ENCODE measurements around the gene TMPRSS15. TPM values are rescaled to one million over a fixed set of nuclear protein-coding genes. Genes with fewer than 3 reads are reported as not detected.

The TMPRSS15 gene
- total RNA-seq (not detected), polyA plus RNA-seq (not detected)

DNA sequence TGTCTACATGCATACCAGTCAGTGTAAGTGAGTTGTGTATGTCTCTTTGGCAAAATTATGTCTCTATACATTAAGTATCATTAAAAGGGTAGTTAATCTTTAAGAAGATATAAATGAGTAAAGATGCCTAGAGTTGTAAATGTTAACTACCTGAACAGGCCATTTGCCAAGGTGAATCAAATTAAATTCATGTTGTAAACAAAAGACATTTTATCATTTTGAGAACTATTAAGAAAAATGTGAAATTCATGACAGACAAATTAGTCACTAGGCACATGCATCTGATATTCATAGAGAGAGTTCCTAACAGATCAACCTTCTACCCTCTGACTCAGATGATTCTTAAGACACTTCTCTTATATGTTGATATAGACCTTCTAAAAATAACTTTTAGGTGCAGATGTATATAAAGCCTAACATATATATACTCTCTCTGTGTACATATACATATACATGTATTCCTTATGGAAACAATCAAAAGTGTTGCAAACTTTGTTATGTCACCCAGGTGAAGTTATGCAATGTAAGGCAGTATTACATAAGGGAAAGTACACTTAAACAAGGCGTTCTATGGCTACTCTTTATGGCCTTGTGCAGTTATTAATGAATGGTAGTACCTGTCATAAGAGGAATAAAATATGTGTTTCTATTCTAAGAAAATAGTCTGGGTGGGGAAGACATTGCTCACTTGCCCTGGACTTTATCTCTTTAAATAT, at the start of gene TMPRSS15:
Gene TMPRSS15, minus strand, starts transcription at position 51 of the 716 bp plus-strand sequence. CDS start 163 bp downstream, outside the sequence.
- no peaks in the 10 kb centered on the region for H3K36me3 ChIP-seq (ENCODE audit: control insufficient read depth in 4 of 4, insufficient read depth in 3 of 4, low read depth in 1 of 4, low read length in 3 of 4)
- 46% methylated on average over 1 of the region's 1 CpG for WGBS
- H3K27ac ChIP-seq (ENCODE audit: low read depth in 1 of 2, low read length in 2 of 2) = no peak within 1 kb of the TSS
- peaks cover 0 to 3% (median 0%) of the 10 kb centered on the region in 4 donors for H3K27me3 ChIP-seq (ENCODE audit: control insufficient read depth in 4 of 4, insufficient read depth in 4 of 4, low read length in 3 of 4)
- H3K9me3 ChIP-seq (ENCODE audit: control insufficient read depth in 4 of 4, low read length in 3 of 4) = no peaks in the 10 kb centered on the region
- H3K4me3 ChIP-seq (ENCODE audit: low read depth in 1 of 3, low read length in 3 of 3) = no peak within 1 kb of the TSS
- H3K4me1 ChIP-seq (ENCODE audit: control insufficient read depth in 4 of 4, insufficient read depth in 4 of 4, low read length in 3 of 4) = no peaks in the 10 kb centered on the region
- no peak for DNase-seq (ENCODE audit: low spot score)
- H3K9ac ChIP-seq (ENCODE audit: low read depth in 1 of 2, low read length in 2 of 2) = no peak within 1 kb of the TSS
- TF ChIP-seq, protein P1, sequence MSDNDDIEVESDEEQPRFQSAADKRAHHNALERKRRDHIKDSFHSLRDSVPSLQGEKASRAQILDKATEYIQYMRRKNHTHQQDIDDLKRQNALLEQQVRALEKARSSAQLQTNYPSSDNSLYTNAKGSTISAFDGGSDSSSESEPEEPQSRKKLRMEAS (IDR thresholded peaks at IDR 0.05) = no peak
- TF ChIP-seq, protein P2, sequence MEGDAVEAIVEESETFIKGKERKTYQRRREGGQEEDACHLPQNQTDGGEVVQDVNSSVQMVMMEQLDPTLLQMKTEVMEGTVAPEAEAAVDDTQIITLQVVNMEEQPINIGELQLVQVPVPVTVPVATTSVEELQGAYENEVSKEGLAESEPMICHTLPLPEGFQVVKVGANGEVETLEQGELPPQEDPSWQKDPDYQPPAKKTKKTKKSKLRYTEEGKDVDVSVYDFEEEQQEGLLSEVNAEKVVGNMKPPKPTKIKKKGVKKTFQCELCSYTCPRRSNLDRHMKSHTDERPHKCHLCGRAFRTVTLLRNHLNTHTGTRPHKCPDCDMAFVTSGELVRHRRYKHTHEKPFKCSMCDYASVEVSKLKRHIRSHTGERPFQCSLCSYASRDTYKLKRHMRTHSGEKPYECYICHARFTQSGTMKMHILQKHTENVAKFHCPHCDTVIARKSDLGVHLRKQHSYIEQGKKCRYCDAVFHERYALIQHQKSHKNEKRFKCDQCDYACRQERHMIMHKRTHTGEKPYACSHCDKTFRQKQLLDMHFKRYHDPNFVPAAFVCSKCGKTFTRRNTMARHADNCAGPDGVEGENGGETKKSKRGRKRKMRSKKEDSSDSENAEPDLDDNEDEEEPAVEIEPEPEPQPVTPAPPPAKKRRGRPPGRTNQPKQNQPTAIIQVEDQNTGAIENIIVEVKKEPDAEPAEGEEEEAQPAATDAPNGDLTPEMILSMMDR (IDR thresholded peaks at IDR 0.05; ENCODE audit: low read depth, low read length, missing input control) = no peak
- TF ChIP-seq, protein P3, sequence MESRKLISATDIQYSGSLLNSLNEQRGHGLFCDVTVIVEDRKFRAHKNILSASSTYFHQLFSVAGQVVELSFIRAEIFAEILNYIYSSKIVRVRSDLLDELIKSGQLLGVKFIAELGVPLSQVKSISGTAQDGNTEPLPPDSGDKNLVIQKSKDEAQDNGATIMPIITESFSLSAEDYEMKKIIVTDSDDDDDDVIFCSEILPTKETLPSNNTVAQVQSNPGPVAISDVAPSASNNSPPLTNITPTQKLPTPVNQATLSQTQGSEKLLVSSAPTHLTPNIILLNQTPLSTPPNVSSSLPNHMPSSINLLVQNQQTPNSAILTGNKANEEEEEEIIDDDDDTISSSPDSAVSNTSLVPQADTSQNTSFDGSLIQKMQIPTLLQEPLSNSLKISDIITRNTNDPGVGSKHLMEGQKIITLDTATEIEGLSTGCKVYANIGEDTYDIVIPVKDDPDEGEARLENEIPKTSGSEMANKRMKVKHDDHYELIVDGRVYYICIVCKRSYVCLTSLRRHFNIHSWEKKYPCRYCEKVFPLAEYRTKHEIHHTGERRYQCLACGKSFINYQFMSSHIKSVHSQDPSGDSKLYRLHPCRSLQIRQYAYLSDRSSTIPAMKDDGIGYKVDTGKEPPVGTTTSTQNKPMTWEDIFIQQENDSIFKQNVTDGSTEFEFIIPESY (IDR thresholded peaks at IDR 0.05) = no peak
- TF ChIP-seq, protein P4, sequence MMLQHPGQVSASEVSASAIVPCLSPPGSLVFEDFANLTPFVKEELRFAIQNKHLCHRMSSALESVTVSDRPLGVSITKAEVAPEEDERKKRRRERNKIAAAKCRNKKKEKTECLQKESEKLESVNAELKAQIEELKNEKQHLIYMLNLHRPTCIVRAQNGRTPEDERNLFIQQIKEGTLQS (IDR thresholded peaks at IDR 0.05) = no peak
- no peak for TF ChIP-seq FOXA2 (IDR thresholded peaks at IDR 0.05)
- TF ChIP-seq YY1 (IDR thresholded peaks at IDR 0.05) = no peak
- no peak for TF ChIP-seq GABPA (IDR thresholded peaks at IDR 0.05 in 1 of 2, conservative IDR thresholded peaks at IDR 0.05 in 1 of 2)
- no peak for TF ChIP-seq EGR1 (IDR thresholded peaks at IDR 0.05; ENCODE audit: low read depth in 2 of 2)

DNA sequence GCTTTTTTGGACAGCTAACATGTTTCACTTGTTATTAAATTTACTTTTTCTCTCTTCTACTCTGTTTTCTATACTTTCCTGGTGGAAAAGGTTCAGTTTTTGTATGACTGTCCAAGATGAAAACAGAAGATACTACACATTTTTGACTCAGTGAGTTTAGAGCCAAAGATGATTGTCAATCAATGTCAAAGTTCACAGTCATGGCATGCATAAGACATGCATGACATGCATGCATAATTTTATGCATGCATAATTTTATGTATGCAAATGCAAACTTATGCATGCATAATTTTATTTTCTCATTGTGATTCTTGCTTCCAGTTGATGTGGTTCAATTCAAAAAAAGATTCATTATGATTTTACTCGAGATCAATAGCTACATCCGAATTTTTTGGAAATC, 48.1 kb upstream of the TMPRSS15 start:
- WGBS = 69% methylated on average over 2 of the region's 2 CpGs
- no peak overlapping the region for H3K4me3 ChIP-seq (ENCODE audit: low read depth in 1 of 3, low read length in 3 of 3)
- TF ChIP-seq NR2F2 (IDR thresholded peaks at IDR 0.05) (no peak), HNF4G (IDR thresholded peaks at IDR 0.05) (no peak), SP1 (IDR thresholded peaks at IDR 0.05) (no peak), GABPA (IDR thresholded peaks at IDR 0.05 in 1 of 2, conservative IDR thresholded peaks at IDR 0.05 in 1 of 2) (no peak), HNF4A (conservative IDR thresholded peaks at IDR 0.05) (no peak)
- TF ChIP-seq, protein P3 (IDR thresholded peaks at IDR 0.05) = no peak
- TF ChIP-seq, protein P4 (IDR thresholded peaks at IDR 0.05) = no peak

More for the DNA sequence above, 48.1 kb upstream of the TMPRSS15 start:
- no peak for DNase-seq (ENCODE audit: low spot score)
- no peaks in the 10 kb centered on the region for H3K36me3 ChIP-seq (ENCODE audit: control insufficient read depth in 4 of 4, insufficient read depth in 3 of 4, low read depth in 1 of 4, low read length in 3 of 4)
- H3K27me3 ChIP-seq (ENCODE audit: control insufficient read depth in 4 of 4, insufficient read depth in 4 of 4, low read length in 3 of 4) = no peaks in the 10 kb centered on the region
- no peak overlapping the region for H3K9ac ChIP-seq (ENCODE audit: low read depth in 1 of 2, low read length in 2 of 2)
- H3K4me1 ChIP-seq (ENCODE audit: control insufficient read depth in 4 of 4, insufficient read depth in 4 of 4, low read length in 3 of 4) = no peaks in the 10 kb centered on the region
- no peak overlapping the region for H3K27ac ChIP-seq (ENCODE audit: low read depth in 1 of 2, low read length in 2 of 2)
- H3K9me3 ChIP-seq (ENCODE audit: control insufficient read depth in 4 of 4, low read length in 3 of 4) = no peaks in the 10 kb centered on the region
